Measurements from ENCODE around the gene GLB1L2.

GLB1L2 gene

DNA sequence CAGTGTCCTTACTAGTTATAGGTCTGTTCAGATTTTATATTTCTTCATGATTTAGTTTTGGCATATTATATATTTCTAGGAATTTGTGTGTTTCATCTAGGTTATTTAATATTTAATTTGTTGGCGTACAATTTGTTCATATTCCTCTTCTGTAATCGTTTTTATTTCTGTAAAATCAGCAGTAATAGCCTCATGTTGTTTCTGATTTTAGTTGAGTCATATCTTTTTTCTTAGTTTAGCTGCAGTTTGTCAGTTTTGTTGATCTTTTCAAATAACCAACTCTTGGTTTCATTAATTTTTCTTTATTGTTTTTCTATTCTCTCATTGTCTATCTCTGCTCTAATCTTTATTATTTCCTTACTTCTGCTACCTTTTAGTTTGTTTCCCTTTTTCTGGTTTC lies 20.3 kb downstream of the GLB1L2 start:
- Histone ChIP-seq H3K4me2 (ENCODE audit: low read length, poor library complexity, severe bottlenecking) (no peak overlapping the region), H2AFZ (ENCODE audit: low read depth, low read length) (no peak overlapping the region), H2AK5ac (ENCODE audit: low read length, severe bottlenecking) (no peak overlapping the region), H3K9me3 (ENCODE audit: control insufficient read depth, low read length) (no peaks in the 10 kb centered on the region), H2BK12ac (ENCODE audit: low read length in 2 of 2) (no peak overlapping the region), H3K14ac (ENCODE audit: low read length in 2 of 2) (no peak overlapping the region), H2BK15ac (ENCODE audit: low read depth, poor library complexity, severe bottlenecking) (no peak overlapping the region), H3K79me1 (replicated peaks; ENCODE audit: low read length, poor library complexity, severe bottlenecking) (no peaks in the 10 kb centered on the region), H3K4ac (ENCODE audit: low read depth in 1 of 2, low read length in 2 of 2) (no peak overlapping the region), H4K8ac (ENCODE audit: low read length) (no peak overlapping the region), H3K4me3 (ENCODE audit: insufficient read depth in 1 of 2, low read depth in 1 of 2, low read length in 2 of 2) (no peak overlapping the region), H3K27me3 (ENCODE audit: control insufficient read depth in 1 of 2, insufficient read depth in 1 of 2, low read length in 2 of 2) (peaks cover 0 to 11% of the 10 kb centered on the region in 2 experiments), H2BK120ac (ENCODE audit: low read depth, low read length) (no peak overlapping the region), H3K23ac (ENCODE audit: low read length in 2 of 2) (no peak overlapping the region), H3K36me3 (ENCODE audit: control insufficient read depth in 1 of 2, insufficient read depth in 2 of 2, low read depth in 1 of 2, low read length in 2 of 2) (no peaks in the 10 kb centered on the region), H3K9ac (ENCODE audit: low read length) (no peak overlapping the region), H4K91ac (ENCODE audit: low read length) (no peak overlapping the region), H2BK5ac (ENCODE audit: low read depth, low read length, poor library complexity, severe bottlenecking) (no peak overlapping the region), H3K18ac (ENCODE audit: low read depth in 1 of 2, low read length in 2 of 2) (no peak overlapping the region), H3K4me1 (ENCODE audit: control insufficient read depth, insufficient read depth, low read depth, low read length) (no peaks in the 10 kb centered on the region), H3K27ac (ENCODE audit: low read length, poor library complexity, severe bottlenecking) (no peak overlapping the region)
- DNase-seq = no peak
- no CpG with 5 or more reads among the region's 2 CpGs for WGBS

DNA sequence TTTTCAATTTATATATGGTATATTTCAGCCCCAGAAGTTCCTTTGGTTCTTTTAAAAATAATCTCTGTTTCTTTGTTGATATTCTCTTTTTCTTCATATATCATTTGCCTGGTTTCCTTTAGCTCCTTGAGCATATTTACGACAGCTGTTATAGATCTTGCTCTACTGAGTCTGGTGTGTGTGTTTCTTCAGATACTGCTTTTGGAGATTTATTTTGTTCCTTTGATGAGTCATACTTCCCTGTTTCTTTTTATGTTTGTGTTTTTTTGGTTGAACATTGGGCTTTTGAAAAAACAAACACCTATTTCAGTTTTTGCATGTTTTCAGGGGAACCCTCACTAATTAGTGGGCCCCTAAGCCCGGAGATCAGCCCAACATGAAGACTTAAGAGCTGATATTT lies 23.3 kb downstream of the GLB1L2 start:
- no peak for DNase-seq
- Histone ChIP-seq H2BK5ac (ENCODE audit: low read depth, low read length, poor library complexity, severe bottlenecking) (no peak overlapping the region), H3K23ac (ENCODE audit: low read length in 2 of 2) (no peak overlapping the region), H3K79me1 (replicated peaks; ENCODE audit: low read length, poor library complexity, severe bottlenecking) (no peaks in the 10 kb centered on the region), H2BK120ac (ENCODE audit: low read depth, low read length) (no peak overlapping the region), H3K9me3 (ENCODE audit: control insufficient read depth, low read length) (no peaks in the 10 kb centered on the region), H3K4me3 (ENCODE audit: insufficient read depth in 1 of 2, low read depth in 1 of 2, low read length in 2 of 2) (no peak overlapping the region), H3K9ac (ENCODE audit: low read length) (no peak overlapping the region), H3K4me2 (ENCODE audit: low read length, poor library complexity, severe bottlenecking) (no peak overlapping the region), H3K4me1 (ENCODE audit: control insufficient read depth, insufficient read depth, low read depth, low read length) (no peaks in the 10 kb centered on the region), H3K14ac (ENCODE audit: low read length in 2 of 2) (no peak overlapping the region), H3K27me3 (ENCODE audit: control insufficient read depth in 1 of 2, insufficient read depth in 1 of 2, low read length in 2 of 2) (peaks cover 0 to 28% of the 10 kb centered on the region in 2 experiments), H4K8ac (ENCODE audit: low read length) (no peak overlapping the region), H2AK5ac (ENCODE audit: low read length, severe bottlenecking) (no peak overlapping the region), H3K18ac (ENCODE audit: low read depth in 1 of 2, low read length in 2 of 2) (no peak overlapping the region), H3K36me3 (ENCODE audit: control insufficient read depth in 1 of 2, insufficient read depth in 2 of 2, low read depth in 1 of 2, low read length in 2 of 2) (no peaks in the 10 kb centered on the region), H3K27ac (ENCODE audit: low read length, poor library complexity, severe bottlenecking) (no peak overlapping the region), H4K91ac (ENCODE audit: low read length) (no peak overlapping the region), H2AFZ (ENCODE audit: low read depth, low read length) (no peak overlapping the region), H2BK15ac (ENCODE audit: low read depth, poor library complexity, severe bottlenecking) (no peak overlapping the region), H2BK12ac (ENCODE audit: low read length in 2 of 2) (no peak overlapping the region), H3K4ac (ENCODE audit: low read depth in 1 of 2, low read length in 2 of 2) (no peak overlapping the region)
- whole genome bisulfite sequencing = 41% methylated on average over 1 of the region's 2 CpGs

DNA sequence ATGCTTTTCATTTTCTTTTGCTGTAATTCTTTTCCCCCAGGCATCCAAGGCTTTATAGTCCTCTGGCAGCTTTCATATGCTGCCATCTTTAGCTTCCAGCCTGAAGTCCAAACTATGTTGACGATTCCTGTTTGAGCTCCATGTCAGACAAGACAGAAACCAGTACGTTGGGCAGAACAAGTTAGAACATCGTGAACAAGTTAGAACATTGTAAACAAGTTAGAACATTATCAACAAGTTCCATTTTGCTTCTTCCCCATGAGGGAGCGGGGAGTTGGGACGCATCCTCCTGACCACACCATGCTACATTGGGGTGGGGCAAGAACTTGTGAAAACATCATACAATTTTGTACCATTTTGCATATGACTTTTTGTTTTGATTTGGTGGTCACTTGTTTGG lies 23.9 kb downstream of the GLB1L2 start:
- no peak for DNase-seq
- no peaks in the 10 kb centered on the region for H3K9me3 ChIP-seq (ENCODE audit: control insufficient read depth, low read length)
- no peak overlapping the region for H3K18ac ChIP-seq (ENCODE audit: low read depth in 1 of 2, low read length in 2 of 2)
- H4K8ac ChIP-seq (ENCODE audit: low read length) = no peak overlapping the region
- no peak overlapping the region for H4K91ac ChIP-seq (ENCODE audit: low read length)
- no peak overlapping the region for H3K9ac ChIP-seq (ENCODE audit: low read length)
- no peak overlapping the region for H3K4ac ChIP-seq (ENCODE audit: low read depth in 1 of 2, low read length in 2 of 2)
- no peaks in the 10 kb centered on the region for H3K79me1 ChIP-seq (replicated peaks; ENCODE audit: low read length, poor library complexity, severe bottlenecking)
- H2AFZ ChIP-seq (ENCODE audit: low read depth, low read length) = no peak overlapping the region
- H3K14ac ChIP-seq (ENCODE audit: low read length in 2 of 2) = no peak overlapping the region
- WGBS = 54% methylated on average over 3 of the region's 5 CpGs
- H3K27me3 ChIP-seq (ENCODE audit: control insufficient read depth in 1 of 2, insufficient read depth in 1 of 2, low read length in 2 of 2) = peaks cover 0 to 23% of the 10 kb centered on the region in 2 experiments
- H3K4me1 ChIP-seq (ENCODE audit: control insufficient read depth, insufficient read depth, low read depth, low read length) = no peaks in the 10 kb centered on the region
- no peaks in the 10 kb centered on the region for H3K36me3 ChIP-seq (ENCODE audit: control insufficient read depth in 1 of 2, insufficient read depth in 2 of 2, low read depth in 1 of 2, low read length in 2 of 2)
- H3K23ac ChIP-seq (ENCODE audit: low read length in 2 of 2) = no peak overlapping the region
- H3K27ac ChIP-seq (ENCODE audit: low read length, poor library complexity, severe bottlenecking) = no peak overlapping the region
- H2BK12ac ChIP-seq (ENCODE audit: low read length in 2 of 2) = no peak overlapping the region
- no peak overlapping the region for H2BK15ac ChIP-seq (ENCODE audit: low read depth, poor library complexity, severe bottlenecking)
- H3K4me2 ChIP-seq (ENCODE audit: low read length, poor library complexity, severe bottlenecking) = no peak overlapping the region
- H3K4me3 ChIP-seq (ENCODE audit: insufficient read depth in 1 of 2, low read depth in 1 of 2, low read length in 2 of 2) = no peak overlapping the region
- H2BK5ac ChIP-seq (ENCODE audit: low read depth, low read length, poor library complexity, severe bottlenecking) = no peak overlapping the region
- H2AK5ac ChIP-seq (ENCODE audit: low read length, severe bottlenecking) = no peak overlapping the region
- H2BK120ac ChIP-seq (ENCODE audit: low read depth, low read length) = no peak overlapping the region

DNA sequence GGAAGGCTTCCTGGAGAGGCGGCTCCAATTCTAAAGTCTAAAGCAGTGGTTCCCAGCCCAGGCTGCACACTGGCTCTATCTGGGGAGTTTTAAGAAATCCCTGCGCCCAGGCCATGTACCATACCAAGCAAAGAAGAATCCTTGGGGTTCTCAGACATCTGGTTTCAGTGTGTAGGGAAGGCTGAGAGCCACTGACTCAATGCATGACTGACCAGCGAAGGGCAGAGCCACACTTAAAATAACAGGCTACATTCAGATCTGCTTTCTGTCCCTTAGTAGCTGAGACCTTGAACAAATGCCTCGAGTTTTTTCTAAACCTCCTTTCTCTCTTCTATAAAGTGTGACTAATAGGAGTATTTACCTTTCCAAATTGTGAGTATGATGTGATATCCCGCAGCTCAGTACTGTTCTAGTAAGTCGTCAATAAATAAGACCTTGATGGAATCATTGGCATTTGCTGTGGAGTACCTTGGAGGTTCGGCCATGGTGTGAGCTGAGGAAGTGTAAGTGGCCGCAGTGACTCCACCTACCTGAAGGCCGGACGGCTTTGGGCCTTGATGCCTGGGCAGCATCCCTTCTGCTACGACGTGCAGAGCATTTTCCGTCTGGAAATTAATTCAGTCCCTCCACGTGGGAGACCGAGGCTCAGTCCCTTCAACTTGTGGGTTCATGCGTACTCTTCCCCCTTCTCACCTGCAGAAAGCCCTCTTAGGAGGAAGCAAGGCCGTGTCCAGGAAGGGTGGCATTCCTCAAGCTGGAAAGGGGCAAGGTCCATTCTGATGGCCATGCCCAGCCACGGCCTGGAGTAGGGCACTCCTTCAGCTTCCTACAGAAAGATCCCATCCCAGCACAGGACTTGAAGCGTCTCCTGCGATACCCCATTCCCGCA lies 25.1 kb downstream of the GLB1L2 start:
- Histone ChIP-seq H3K4ac (ENCODE audit: low read depth in 1 of 2, low read length in 2 of 2) (no peak overlapping the region), H3K14ac (ENCODE audit: low read length in 2 of 2) (no peak overlapping the region), H3K9ac (ENCODE audit: low read length) (no peak overlapping the region), H3K18ac (ENCODE audit: low read depth in 1 of 2, low read length in 2 of 2) (no peak overlapping the region), H3K4me2 (ENCODE audit: low read length, poor library complexity, severe bottlenecking) (no peak overlapping the region), H2AK5ac (ENCODE audit: low read length, severe bottlenecking) (no peak overlapping the region), H3K36me3 (ENCODE audit: control insufficient read depth in 1 of 2, insufficient read depth in 2 of 2, low read depth in 1 of 2, low read length in 2 of 2) (no peaks in the 10 kb centered on the region), H2BK120ac (ENCODE audit: low read depth, low read length) (no peak overlapping the region), H3K9me3 (ENCODE audit: control insufficient read depth, low read length) (no peaks in the 10 kb centered on the region), H2BK15ac (ENCODE audit: low read depth, poor library complexity, severe bottlenecking) (no peak overlapping the region), H2BK12ac (ENCODE audit: low read length in 2 of 2) (no peak overlapping the region), H4K8ac (ENCODE audit: low read length) (no peak overlapping the region), H2BK5ac (ENCODE audit: low read depth, low read length, poor library complexity, severe bottlenecking) (no peak overlapping the region), H3K23ac (ENCODE audit: low read length in 2 of 2) (no peak overlapping the region), H3K4me1 (ENCODE audit: control insufficient read depth, insufficient read depth, low read depth, low read length) (no peaks in the 10 kb centered on the region), H4K91ac (ENCODE audit: low read length) (no peak overlapping the region), H3K27ac (ENCODE audit: low read length, poor library complexity, severe bottlenecking) (no peak overlapping the region), H2AFZ (ENCODE audit: low read depth, low read length) (no peak overlapping the region), H3K79me1 (replicated peaks; ENCODE audit: low read length, poor library complexity, severe bottlenecking) (no peaks in the 10 kb centered on the region), H3K4me3 (ENCODE audit: insufficient read depth in 1 of 2, low read depth in 1 of 2, low read length in 2 of 2) (no peak overlapping the region), H3K27me3 (ENCODE audit: control insufficient read depth in 1 of 2, insufficient read depth in 1 of 2, low read length in 2 of 2) (peaks cover 0 to 28% of the 10 kb centered on the region in 2 experiments)
- DNase-seq = no peak
- WGBS = 89% methylated on average over 19 of the region's 21 CpGs

Data from mesenchymal stem cell (in vitro differentiated cells and primary cell).